H9 (cell line): Measurements from ENCODE around the gene PRKD2. TPM values are rescaled to one million over a fixed set of nuclear protein-coding genes. Genes with fewer than 3 reads are reported as not detected.

ENCODE experiments used
- DNase-seq: peaks from one replicate; pipeline ENCODE4 v3.0.0-alpha.2; 2017
- H2AFZ ChIP-seq: one replicate; pipeline ENCODE4 v1.6.1; 2013; ENCODE audit warnings: mild to moderate bottlenecking, low read length, control low read depth, moderate library complexity
- H2AK5ac ChIP-seq: 2 replicates; pipeline ENCODE4 v1.6.1; 2013; ENCODE audit warnings: low read length, control low read depth, mixed read lengths; ENCODE audit not compliant: insufficient read length
- H2BK120ac ChIP-seq: one replicate; pipeline ENCODE4 v1.6.1; 2013; ENCODE audit warnings: low read depth, mild to moderate bottlenecking, low read length, control low read depth, inconsistent platforms; ENCODE audit not compliant: poor library complexity, severe bottlenecking
- H2BK12ac ChIP-seq: 2 replicates; pipeline ENCODE4 v1.6.1; 2013; ENCODE audit warnings: low read length, control low read depth, mixed read lengths, low read depth; ENCODE audit not compliant: insufficient read length
- H2BK15ac ChIP-seq: 2 replicates; pipeline ENCODE4 v1.6.1; 2013; ENCODE audit warnings: low read depth, low read length, control low read depth
- H2BK20ac ChIP-seq: one replicate; pipeline ENCODE4 v1.6.1; 2013; ENCODE audit warnings: low read depth, mild to moderate bottlenecking, low read length, control low read depth, inconsistent platforms; ENCODE audit not compliant: poor library complexity, severe bottlenecking
- H2BK5ac ChIP-seq: 2 replicates; pipeline ENCODE4 v1.6.1; 2013; ENCODE audit warnings: low read length, control low read depth, mixed read lengths; ENCODE audit not compliant: insufficient read length
- H3K14ac ChIP-seq: 2 replicates; pipeline ENCODE4 v1.6.1; 2013; ENCODE audit warnings: low read length, control low read depth; ENCODE audit not compliant: insufficient read depth
- H3K18ac ChIP-seq: 2 replicates; pipeline ENCODE4 v1.6.1; 2013; ENCODE audit warnings: low read depth, mild to moderate bottlenecking, mixed read lengths, low read length, control low read depth; ENCODE audit not compliant: insufficient read length
- H3K23ac ChIP-seq: 2 replicates; pipeline ENCODE4 v1.6.1; 2013; ENCODE audit warnings: low read length, control low read depth, mixed read lengths, low read depth; ENCODE audit not compliant: insufficient read length
- H3K23me2 ChIP-seq: 2 replicates; pipeline ENCODE4 v1.6.1; 2013; ENCODE audit warnings: low read depth, mild to moderate bottlenecking, mixed read lengths, low read length, control low read depth; ENCODE audit not compliant: insufficient read length, poor library complexity, severe bottlenecking
- H3K27ac ChIP-seq: 2 replicates; pipeline ENCODE4 v1.5.1; 2013; ENCODE audit warnings: low read length, control low read depth, mixed read lengths, low read depth; ENCODE audit not compliant: insufficient read length
- H3K27me3 ChIP-seq: 2 replicates; pipeline ENCODE4 v1.6.1; 2013; ENCODE audit warnings: low read length, control low read depth, inconsistent platforms; ENCODE audit not compliant: insufficient read depth
- H3K4ac ChIP-seq: 2 replicates; pipeline ENCODE4 v1.6.1; 2013; ENCODE audit warnings: low read depth, mild to moderate bottlenecking, control low read depth, inconsistent platforms, low read length, moderate library complexity
- H3K4me1 ChIP-seq: 2 replicates; pipeline ENCODE4 v1.6.1; 2013; ENCODE audit warnings: low read length, control low read depth, inconsistent platforms; ENCODE audit not compliant: insufficient read depth
- H3K4me2 ChIP-seq: 2 replicates; pipeline ENCODE4 v1.6.1; 2013; ENCODE audit warnings: low read length, control low read depth, mixed read lengths; ENCODE audit not compliant: insufficient read length, insufficient read depth
- H3K56ac ChIP-seq: 2 replicates; pipeline ENCODE4 v1.6.1; 2013; ENCODE audit warnings: low read depth, mild to moderate bottlenecking, mixed read lengths, low read length, control low read depth; ENCODE audit not compliant: insufficient read length
- H3K79me1 ChIP-seq: 2 replicates; pipeline ENCODE4 v1.6.1; 2013; ENCODE audit warnings: low read depth, mild to moderate bottlenecking, moderate library complexity, low read length, control low read depth, inconsistent platforms; ENCODE audit not compliant: insufficient read depth, poor library complexity, severe bottlenecking
- H3K79me2 ChIP-seq: 2 replicates; pipeline ENCODE4 v1.6.1; 2013; ENCODE audit warnings: low read length, control low read depth, inconsistent platforms; ENCODE audit not compliant: insufficient read depth
- H3K9ac ChIP-seq: 2 replicates; pipeline ENCODE4 v1.6.1; 2013; ENCODE audit warnings: low read length, control low read depth, mixed read lengths; ENCODE audit not compliant: insufficient read length; ENCODE audit errors: extremely low read depth
- H3K9me3 ChIP-seq: one replicate; pipeline ENCODE4 v1.6.1; 2013; ENCODE audit warnings: low read depth, low read length, inconsistent platforms; ENCODE audit not compliant: control insufficient read depth
- H3T11ph ChIP-seq: one replicate; pipeline ENCODE4 v1.6.1; 2013; ENCODE audit warnings: mild to moderate bottlenecking, low read length, control low read depth, inconsistent platforms
- H4K20me1 ChIP-seq: one replicate; pipeline ENCODE4 v1.6.1; 2013; ENCODE audit not compliant: control insufficient read depth, insufficient read length, insufficient read depth
- H4K5ac ChIP-seq: 2 replicates; pipeline ENCODE4 v1.6.1; 2013; ENCODE audit warnings: low read depth, mild to moderate bottlenecking, mixed read lengths, low read length, control low read depth; ENCODE audit not compliant: insufficient read length
- H4K8ac ChIP-seq: replicated peaks from 2 replicates; pipeline ENCODE4 v1.6.1; 2013; ENCODE audit warnings: low read length, control low read depth, mixed read lengths, low read depth; ENCODE audit not compliant: insufficient read length
- H4K91ac ChIP-seq: 2 replicates; pipeline ENCODE4 v1.6.1; 2013; ENCODE audit warnings: low read depth, mild to moderate bottlenecking, moderate library complexity, mixed read lengths, low read length, control low read depth; ENCODE audit not compliant: insufficient read length
- H3K27ac Mint-ChIP-seq, 3 experiments: 2 replicates in 2 of 3; 3 replicates in 1 of 3; pipeline ENCODE4 v1.8.0; 2020 to 2021; ENCODE audit warnings: mixed read lengths in 3 of 3, mild to moderate bottlenecking in 1 of 3, moderate library complexity in 1 of 3
- H3K27me3 Mint-ChIP-seq: 2 replicates; pipeline ENCODE4 v1.8.0; 2021; ENCODE audit warnings: low read depth, mild to moderate bottlenecking, moderate library complexity, mixed read lengths
- H3K36me3 Mint-ChIP-seq, 3 experiments: 2 replicates in 2 of 3; 3 replicates in 1 of 3; pipeline ENCODE4 v1.8.0; 2020 to 2021; ENCODE audit warnings: low read depth in 3 of 3, mixed read lengths in 3 of 3; ENCODE audit not compliant: insufficient read depth in 1 of 3
- H3K4me1 Mint-ChIP-seq, 2 experiments: 2 replicates each; pipeline ENCODE4 v1.8.0; 2020; ENCODE audit warnings: mixed read lengths in 2 of 2
- H3K4me3 Mint-ChIP-seq, 2 experiments: 2 replicates in 1 of 2; 3 replicates in 1 of 2; pipeline ENCODE4 v1.8.0; 2020 to 2021; ENCODE audit warnings: mild to moderate bottlenecking in 2 of 2, mixed read lengths in 2 of 2, moderate library complexity in 1 of 2
- H3K9me3 Mint-ChIP-seq, 2 experiments: 2 replicates in 1 of 2; 3 replicates in 1 of 2; pipeline ENCODE4 v1.8.0; 2020; ENCODE audit warnings: mild to moderate bottlenecking in 2 of 2, mixed read lengths in 2 of 2, moderate library complexity in 1 of 2
- CTCF ChIP-seq: fragments of 200-600 bp; sonication (generic); conservative IDR thresholded peaks from 3 replicates; pipeline ENCODE4 v1.8.0; 2021; ENCODE audit warnings: antibody characterized with exemption, mild to moderate bottlenecking
- WGBS: extraction: QIAGEN DNeasy Blood & Tissue Kit; methylation state at CpG from one replicate; pipeline ENCODE4 v1.1.7; 2013; ENCODE audit warnings: missing lambda C conversion rate, low lambda C conversion rate, mixed read lengths; ENCODE audit not compliant: insufficient read length; ENCODE audit errors: extremely low coverage; 5-methylcytosine and 5-hydroxymethylcytosine counted together
- total RNA-seq: library from RNA; stranded (reverse); gene quantifications from 2 replicates; pipeline ENCODE4 v1.2.1, GENCODE V29; 2021

Gene PRKD2
- total RNA-seq, 1 experiment from 2014 or later, result 60.7 TPM

- no peak overlapping the region for H2BK15ac ChIP-seq
- peaks cover 52 to 92% (median 90%) of the 10 kb centered on the region in 3 experiments for H3K36me3 Mint-ChIP-seq
- no peaks in the 10 kb centered on the region for H3K9me3 Mint-ChIP-seq
- no peak overlapping the region for H3K23ac ChIP-seq
- H2BK120ac ChIP-seq, result no peak overlapping the region
- H3K9ac ChIP-seq, result no peak overlapping the region
- no peak overlapping the region for H3K14ac ChIP-seq
- no peak overlapping the region for H4K8ac ChIP-seq
- no peak overlapping the region for H4K91ac ChIP-seq
- no peak overlapping the region for H2AFZ ChIP-seq
- H3K79me2 ChIP-seq, result no peaks in the 10 kb centered on the region; the same call in 1 of the 2 replicates
- H3K4me1 ChIP-seq, result no peaks in the 10 kb centered on the region
- no peak overlapping the region for H3K4me2 ChIP-seq
- H2BK5ac ChIP-seq, result no peak overlapping the region
- no peak overlapping the region for H4K5ac ChIP-seq
- no peak overlapping the region for H3T11ph ChIP-seq
- no peak overlapping the region for H3K4ac ChIP-seq
- H3K27me3 ChIP-seq, result no peaks in the 10 kb centered on the region
- no peak overlapping the region for H3K18ac ChIP-seq
- no peak overlapping the region for H3K4me3 Mint-ChIP-seq
- H3K23me2 ChIP-seq, result no peaks in the 10 kb centered on the region
- no CpG with 5 or more reads among the region's 20 CpGs for WGBS
- peaks cover 16 to 27% of the 10 kb centered on the region in 2 experiments for H3K4me1 Mint-ChIP-seq
- no peak overlapping the region for H2AK5ac ChIP-seq
- H3K56ac ChIP-seq, result no peak overlapping the region
- no peaks in the 10 kb centered on the region for H3K79me1 ChIP-seq
- peak; percentile 77 for DNase-seq
- no peaks in the 10 kb centered on the region; the same call in 1 of the 2 replicates for H3K27me3 Mint-ChIP-seq
- H2BK20ac ChIP-seq, result no peak overlapping the region
- H3K27ac ChIP-seq, result no peak overlapping the region
- peak overlapping the region in 2 of 3 experiments; percentile 50 to 85; a peak in 4 of 7 replicates for H3K27ac Mint-ChIP-seq
- peaks cover 4% of the 10 kb centered on the region for H4K20me1 ChIP-seq
- TF ChIP-seq CTCF, result peak; percentile 88
- H2BK12ac ChIP-seq, result no peak overlapping the region
- H3K9me3 ChIP-seq, result no peaks in the 10 kb centered on the region
Measured at GRCh38 chr19:46728693-46729339, 11.9 kb upstream of the PRKD2 start.
